AG04449 (cell line): ENCODE data around the gene TADA1.

Experiments
- CTCF ChIA-PET: fragments of 350-600 bp; formaldehyde crosslinking; extraction: SDS; loops from one replicate; lab custom pipeline; 2021; ENCODE audit warnings: antibody characterized with exemption; lab: Yijun Ruan, JAX
- POLR2A ChIA-PET: fragments of 400-600, 350-600 bp; formaldehyde crosslinking; extraction: SDS; loops from one replicate; lab custom pipeline; 2020; ENCODE audit warnings: antibody characterized with exemption, inconsistent platforms; lab: Yijun Ruan, JAX
- DNase-seq: peaks from one replicate; pipeline ENCODE4 v3.0.0-alpha.2; 2010; ENCODE audit warnings: low read depth, low spot score
- H3K4me3 ChIP-seq: 2 replicates; pipeline ENCODE4 v1.5.1; 2011; ENCODE audit warnings: low read depth, mild to moderate bottlenecking, control low read depth, low read length
- CTCF ChIP-seq: IDR thresholded peaks from one replicate; pipeline ENCODE4 v1.5.1; 2011; ENCODE audit warnings: mild to moderate bottlenecking, moderate library complexity, low read length, control low read depth, inconsistent platforms; ENCODE audit not compliant: insufficient read depth; ENCODE audit errors: missing control alignments

The TADA1 gene

GRCh38 chr1:166902279-166902678 is 26.2 kb upstream of the TADA1 start:
- ChIA-PET POLR2A (no interaction called here), CTCF (interaction anchor here (0.9 kb wide), 1 partner anchor 156 kb away, joined by 7 read pairs; no protein-coding TSS in a partner anchor)
- no peak for DNase-seq
- H3K4me3 ChIP-seq: no peak overlapping the region
- TF ChIP-seq CTCF: no peak

- TF ChIP-seq CTCF: no peak
- ChIA-PET CTCF (interaction anchor here (2.3 kb wide), 1 partner anchor 9 kb away, joined by 7 read pairs; no protein-coding TSS in a partner anchor), POLR2A (no interaction called here)
- DNase-seq: no peak
- no peak overlapping the region for H3K4me3 ChIP-seq
These were observed 24.9 kb upstream of the TADA1 start for GRCh38 chr1:166900987-166901386.

GRCh38 chr1:166899769-166900168 is 23.7 kb upstream of the TADA1 start:
- CTCF ChIA-PET: interaction anchor here (2.3 kb wide), 1 partner anchor 10 kb away, joined by 7 read pairs; no protein-coding TSS in a partner anchor
- DNase-seq: no peak
- POLR2A ChIA-PET: no interaction called here
- TF ChIP-seq CTCF: no peak
- no peak overlapping the region for H3K4me3 ChIP-seq

- ChIA-PET POLR2A (no interaction called here), CTCF (interaction anchor here (0.7 to 1.1 kb wide), 2 partner anchors 15 to 164 kb away, joined by 3 read pairs; no protein-coding TSS in a partner anchor)
- DNase-seq: no peak
- H3K4me3 ChIP-seq: no peak overlapping the region
- no peak for TF ChIP-seq CTCF
These were observed 19.7 kb upstream of the TADA1 start for GRCh38 chr1:166895766-166896165.

- ChIA-PET POLR2A (no interaction called here), CTCF (interaction anchor here (0.9 kb wide), 1 partner anchor 16 kb away, joined by 3 read pairs; no protein-coding TSS in a partner anchor)
- TF ChIP-seq CTCF: no peak
These were observed 13.7 kb upstream of the TADA1 start for GRCh38 chr1:166889776-166890175.

GRCh38 chr1:166888373-166889111 is 12.5 kb upstream of the TADA1 start:
- no peak overlapping the region for H3K4me3 ChIP-seq
- TF ChIP-seq CTCF: no peak
- no peak for DNase-seq
- ChIA-PET CTCF (interaction anchor here (0.9 kb wide), 1 partner anchor 17 kb away, joined by 3 read pairs; no protein-coding TSS in a partner anchor), POLR2A (no interaction called here)

More at GRCh38 chr1:166889776-166890175, 13.7 kb upstream of the TADA1 start:
- no peak for DNase-seq
- H3K4me3 ChIP-seq: no peak overlapping the region
